OCI-LY3 (cell line): Measurements from ENCODE around the gene NR3C2.

Source experiments
- H2AFZ ChIP-seq: fragments of 200-600, 300-600 bp; shearing (Covaris generic); 2 replicates; pipeline ENCODE4 v1.6.0; 2014; ENCODE audit warnings: antibody characterized with exemption, low read depth, low read length
- H3K27ac ChIP-seq: fragments of 200-600, 300-600 bp; sonication (generic); 2 replicates; pipeline ENCODE4 v1.5.1; 2014; ENCODE audit warnings: mild to moderate bottlenecking, low read length, moderate library complexity, mixed read lengths
- H3K27me3 ChIP-seq: fragments of 200-600, 300-600 bp; sonication (generic); 2 replicates; pipeline ENCODE4 v1.6.1; 2014; ENCODE audit warnings: low read depth, low read length, mixed read lengths
- H3K36me3 ChIP-seq: fragments of 200-600, 300-600 bp; sonication (generic); replicated peaks from 2 replicates; pipeline ENCODE3; 2014; ENCODE audit warnings: low read depth, low read length, mixed read lengths
- H3K4me1 ChIP-seq: fragments of 300-600, 200-600 bp; sonication (generic); 2 replicates; pipeline ENCODE4 v1.6.1; 2014; ENCODE audit warnings: low read length, mixed read lengths
- H3K4me2 ChIP-seq: fragments of 200-600, 300-600 bp; sonication (generic); 2 replicates; pipeline ENCODE4 v1.6.1; 2014; ENCODE audit warnings: low read length, mixed read lengths
- H3K4me3 ChIP-seq: fragments of 300-600, 200-600 bp; sonication (generic); 2 replicates; pipeline ENCODE4 v1.5.1; 2014; ENCODE audit warnings: antibody characterized with exemption, mild to moderate bottlenecking, low read length, moderate library complexity
- H3K79me2 ChIP-seq: fragments of 300-600, 200-600 bp; shearing (Covaris generic); 2 replicates; pipeline ENCODE4 v1.6.1; 2014; ENCODE audit warnings: mild to moderate bottlenecking, low read length, mixed read lengths
- H3K9ac ChIP-seq: fragments of 300-600, 200-600 bp; shearing (Covaris generic); 2 replicates; pipeline ENCODE4 v1.6.0; 2014; ENCODE audit warnings: mild to moderate bottlenecking, low read length, moderate library complexity
- H3K9me3 ChIP-seq: fragments of 200-600, 300-600 bp; shearing (Covaris generic); 2 replicates; pipeline ENCODE4 v1.6.1; 2014; ENCODE audit warnings: low read length, mixed read lengths; ENCODE audit not compliant: insufficient read depth
- H4K20me1 ChIP-seq: fragments of 200-600, 300-600 bp; sonication (generic); 2 replicates; pipeline ENCODE4 v1.6.1; 2016; ENCODE audit warnings: low read length, mixed read lengths; ENCODE audit not compliant: insufficient read depth
- CTCF ChIP-seq: fragments of 200-600, 300-600 bp; sonication (generic); IDR thresholded peaks from 2 replicates; pipeline ENCODE4 v1.5.1; 2014; ENCODE audit warnings: antibody characterized with exemption, low read length, low read depth
- EZH2phosphoT487 ChIP-seq: fragments of 200-600 bp; shearing (Covaris generic); IDR thresholded peaks from 2 replicates; pipeline ENCODE4 v1.6.1; 2018; ENCODE audit warnings: antibody characterized with exemption, mixed run types, low read depth

NR3C2 gene

DNA sequence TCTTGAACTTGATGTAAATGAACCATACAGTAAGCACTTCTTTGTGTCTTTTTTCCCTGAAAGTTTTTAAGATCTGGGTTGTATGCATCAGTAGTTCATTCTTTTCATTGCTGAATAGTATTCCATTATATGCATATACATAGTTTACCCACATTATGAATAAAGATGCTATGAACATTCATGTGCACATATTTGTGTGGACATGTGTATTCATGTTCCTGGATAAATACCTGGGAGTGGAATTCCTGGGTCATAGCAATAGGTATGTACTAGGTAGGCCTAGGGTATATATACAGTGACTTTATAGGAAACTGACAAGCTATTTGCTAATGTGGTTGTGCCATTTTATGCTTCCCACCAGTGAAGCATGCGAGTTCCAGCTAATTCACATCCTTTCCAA, 215.9 kb downstream of the NR3C2 start:
- TF ChIP-seq CTCF (no peak), EZH2phosphoT487 (no peak)
- Histone ChIP-seq H2AFZ (no peak overlapping the region), H3K27ac (no peak overlapping the region), H3K4me3 (no peak overlapping the region), H3K9me3 (no peaks in the 10 kb centered on the region), H3K36me3 (no peaks in the 10 kb centered on the region), H3K4me1 (no peaks in the 10 kb centered on the region), H3K4me2 (no peak overlapping the region), H3K9ac (no peak overlapping the region), H3K27me3 (0 out of 2 replicates have a peak, but pooled peaks cover 3% of the 10 kb centered on the region), H4K20me1 (no peaks in the 10 kb centered on the region), H3K79me2 (no peaks in the 10 kb centered on the region)

GRCh38 chr4:148225639-148226038, 216.6 kb downstream of the NR3C2 start:
- H3K4me1 ChIP-seq = no peaks in the 10 kb centered on the region
- no peaks in the 10 kb centered on the region for H4K20me1 ChIP-seq
- no peaks in the 10 kb centered on the region for H3K36me3 ChIP-seq
- no peak overlapping the region for H3K9ac ChIP-seq
- H3K4me3 ChIP-seq = no peak overlapping the region
- 0 out of 2 replicates have a peak, but pooled peaks cover 3% of the 10 kb centered on the region for H3K27me3 ChIP-seq
- H3K27ac ChIP-seq = no peak overlapping the region
- H3K9me3 ChIP-seq = no peaks in the 10 kb centered on the region
- no peaks in the 10 kb centered on the region for H3K79me2 ChIP-seq
- no peak for TF ChIP-seq CTCF
- no peak for TF ChIP-seq EZH2phosphoT487
- H2AFZ ChIP-seq = no peak overlapping the region
- no peak overlapping the region for H3K4me2 ChIP-seq

DNA sequence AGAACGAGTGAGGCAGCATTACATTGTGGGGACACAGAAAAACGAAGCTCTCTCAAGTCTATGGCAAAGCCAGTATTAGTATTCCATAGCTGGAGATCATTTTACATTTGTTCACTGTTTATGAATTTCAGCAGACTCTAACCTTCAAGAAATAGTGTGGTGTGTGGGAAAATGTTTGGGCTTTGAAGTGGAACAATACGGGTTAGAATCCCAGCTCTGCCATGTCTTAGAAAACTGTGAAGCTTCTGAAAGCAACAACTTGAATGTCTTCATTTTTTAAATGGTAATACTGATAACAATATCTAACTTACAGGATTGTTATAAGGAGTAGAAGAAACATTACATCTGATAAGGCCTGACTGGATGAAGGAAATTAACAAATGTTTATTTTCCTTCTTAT, 217.7 kb downstream of the NR3C2 start:
- Histone ChIP-seq H3K79me2 (no peaks in the 10 kb centered on the region), H4K20me1 (no peaks in the 10 kb centered on the region), H3K4me1 (no peaks in the 10 kb centered on the region), H3K9me3 (no peaks in the 10 kb centered on the region), H3K36me3 (no peaks in the 10 kb centered on the region), H3K9ac (no peak overlapping the region), H3K27me3 (0 out of 2 replicates have a peak, but pooled peaks cover 3% of the 10 kb centered on the region), H2AFZ (no peak overlapping the region), H3K4me3 (no peak overlapping the region), H3K27ac (no peak overlapping the region), H3K4me2 (no peak overlapping the region)
- TF ChIP-seq CTCF (no peak), EZH2phosphoT487 (no peak)

DNA sequence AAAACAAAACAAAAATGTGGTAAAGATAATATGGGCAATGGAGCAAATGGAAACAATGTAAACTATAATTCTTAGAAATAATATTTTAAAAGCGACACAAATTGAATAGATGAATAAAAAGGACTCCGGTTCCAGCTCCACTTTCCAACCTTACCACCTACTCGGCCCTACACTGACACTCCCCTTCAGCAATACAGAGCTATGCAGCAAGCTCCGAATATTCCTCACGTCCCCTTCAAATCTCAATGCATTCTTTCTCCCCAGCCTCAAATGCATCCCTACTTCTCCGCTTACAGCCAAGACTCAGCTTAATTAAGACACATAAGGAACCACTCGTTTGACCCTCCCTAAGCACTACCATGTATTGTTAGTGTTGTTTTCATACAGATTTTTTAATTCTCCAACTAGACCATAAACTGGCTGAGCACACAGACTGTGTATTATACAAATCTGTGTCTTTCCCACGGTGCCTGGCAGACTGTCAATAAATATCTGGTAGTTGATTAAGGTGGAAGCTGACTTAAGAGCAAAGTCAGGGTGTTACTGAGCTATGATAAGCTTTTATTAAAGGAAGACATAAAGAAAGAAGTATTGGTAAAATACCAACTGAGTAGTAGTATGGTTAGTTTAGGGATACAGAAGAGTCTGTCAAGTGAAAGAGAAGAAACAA, 219.1 kb downstream of the NR3C2 start:
- H3K4me1 ChIP-seq = no peaks in the 10 kb centered on the region
- H3K27me3 ChIP-seq = 0 out of 2 replicates have a peak, but pooled peaks cover 3% of the 10 kb centered on the region
- no peak overlapping the region for H3K4me2 ChIP-seq
- TF ChIP-seq CTCF = no peak
- TF ChIP-seq EZH2phosphoT487 = no peak
- no peaks in the 10 kb centered on the region for H3K9me3 ChIP-seq
- H4K20me1 ChIP-seq = no peaks in the 10 kb centered on the region
- no peaks in the 10 kb centered on the region for H3K36me3 ChIP-seq
- H2AFZ ChIP-seq = no peak overlapping the region
- H3K79me2 ChIP-seq = no peaks in the 10 kb centered on the region
- H3K4me3 ChIP-seq = no peak overlapping the region
- no peak overlapping the region for H3K9ac ChIP-seq
- H3K27ac ChIP-seq = no peak overlapping the region
